HepG2 (cell line): Measurements from ENCODE around the gene SNU13. TPM values are rescaled to one million over a fixed set of nuclear protein-coding genes. Genes with fewer than 3 reads are reported as not detected.

Experiments used
- ARID2 ChIP-seq: sonication (generic); formaldehyde crosslinking; IDR thresholded peaks from 2 replicates; pipeline ENCODE4 v1.8.1; 2022; ENCODE audit warnings: mild to moderate bottlenecking, missing genetic modification reagents, borderline replicate concordance
- CEBPZ ChIP-seq: IDR thresholded peaks from 2 replicates; pipeline ENCODE4 v1.6.1; 2012; ENCODE audit warnings: low read length, improper control_type of control experiment
- CENPBD1 ChIP-seq: sonication (generic); formaldehyde crosslinking; IDR thresholded peaks from 2 replicates; pipeline ENCODE4 v1.8.0; 2022; ENCODE audit warnings: missing genetic modification reagents, low read depth, mild to moderate bottlenecking, borderline replicate concordance
- HNRNPK ChIP-seq: fragments of 200-400 bp; formaldehyde crosslinking; IDR thresholded peaks from 2 replicates; pipeline ENCODE4 v1.6.1; 2018; ENCODE audit warnings: low read length, low read depth, moderate library complexity, mild to moderate bottlenecking; ENCODE audit not compliant: poor library complexity, severe bottlenecking
- HNRNPL ChIP-seq: fragments of 200-400 bp; formaldehyde crosslinking; IDR thresholded peaks from 2 replicates; pipeline ENCODE4 v1.6.1; 2017; ENCODE audit warnings: mild to moderate bottlenecking, low read depth, low read length
- HOXA9 ChIP-seq: sonication (generic); formaldehyde crosslinking; IDR thresholded peaks from 2 replicates; pipeline ENCODE4 v1.8.1; 2022; ENCODE audit warnings: missing genetic modification reagents, mild to moderate bottlenecking, moderate library complexity, borderline replicate concordance
- JARID2 ChIP-seq: sonication (generic); formaldehyde crosslinking; IDR thresholded peaks from 2 replicates; pipeline ENCODE4 v1.8.1; 2023; ENCODE audit warnings: missing genetic modification reagents, inconsistent platforms; ENCODE audit not compliant: insufficient replicate concordance
- NCOA2 ChIP-seq: sonication (generic); formaldehyde crosslinking; IDR thresholded peaks from 2 replicates; pipeline ENCODE4 v1.8.0; 2022; ENCODE audit warnings: inconsistent platforms
- NFE2L1 ChIP-seq: sonication (generic); formaldehyde crosslinking; IDR thresholded peaks from 2 replicates; pipeline ENCODE4 v1.4.0; 2020; ENCODE audit warnings: missing genetic modification reagents, mild to moderate bottlenecking, borderline replicate concordance
- SETDB1 ChIP-seq: sonication (generic); formaldehyde crosslinking; IDR thresholded peaks from 2 replicates; pipeline ENCODE4 v1.5.1; 2020; ENCODE audit warnings: missing genetic modification reagents, mild to moderate bottlenecking, borderline replicate concordance
- SP1 ChIP-seq, 2 experiments: fragments of 450-650 bp in 1 of 2; sonication (generic) in 1 of 2; formaldehyde crosslinking in 1 of 2; IDR thresholded peaks; 2 replicates each; pipeline versions ENCODE4 v1.4.0 to v1.6.1; 2016 to 2020; ENCODE audit warnings: missing genetic modification reagents in 1 of 2
- ZMAT5 ChIP-seq: sonication (generic); formaldehyde crosslinking; IDR thresholded peaks from 2 replicates; pipeline ENCODE4 v1.5.0; 2020; ENCODE audit warnings: mild to moderate bottlenecking, low read depth, missing genetic modification reagents, borderline replicate concordance
- ZNF331 ChIP-seq: sonication (generic); formaldehyde crosslinking; IDR thresholded peaks from 2 replicates; pipeline ENCODE4 v1.4.0; 2020; ENCODE audit warnings: missing genetic modification reagents
- ZNF646 ChIP-seq: sonication (generic); formaldehyde crosslinking; IDR thresholded peaks from 2 replicates; pipeline ENCODE4 v1.9.0; 2021; ENCODE audit warnings: mild to moderate bottlenecking, missing genetic modification reagents
- ZNF782 ChIP-seq: sonication (generic); formaldehyde crosslinking; IDR thresholded peaks from 2 replicates; pipeline ENCODE4 v1.4.0; 2020; ENCODE audit warnings: missing genetic modification reagents, mild to moderate bottlenecking, borderline replicate concordance
- polyA plus RNA-seq, 8 experiments: library from polyadenylated mRNA; depleted of rRNA in 3 of 8; stranded (reverse) in 7 of 8; unstranded in 1 of 8; fragments of >200 nt; fragmentation: Illumina TruSeq in 4 of 8; extraction: Trizol in 4 of 8; gene quantifications; 2 replicates each; pipeline versions ENCODE4 v1.2.1 to v1.2.3, GENCODE V29; 2011 to 2016; ENCODE audit warnings: low read depth in 4 of 8, missing spikeins in 1 of 8, mixed read lengths in 1 of 8; ENCODE audit not compliant: insufficient read depth in 1 of 8
- total RNA-seq, 5 experiments: library from RNA; depleted of rRNA; stranded (reverse); fragments of >200 nt; fragmentation: Illumina TruSeq; extraction: Trizol; gene quantifications; 2 replicates each; pipeline ENCODE4 v1.2.3, GENCODE V29; 2016; ENCODE audit warnings: low read depth in 1 of 5

SNU13 gene
- total and polyA plus RNA-seq, 2 of the 13 experiments (the other 11 are each of a cell fraction or from before 2014, with no cell fraction given), result 203 to 287 TPM

GRCh38 chr22:41688365-41689211 lies at the start of gene SNU13 (continued):
- TF ChIP-seq CENPBD1 (CRISPR knock-in tag) (0 out of 2 replicates have a peak, but pooled peaks have one; percentile 72), HOXA9 (no peak), SETDB1 (no peak), HNRNPK (no peak), ZMAT5 (no peak), JARID2 (no peak), SP1 (IDR thresholded peaks at IDR 0.05) (no peak), SP1 (CRISPR knock-in tag; IDR thresholded peaks at IDR 0.05) (peak; percentile 80; the same call in 1 of the 2 replicates), ZNF646 (CRISPR knock-in tag) (no peak), HNRNPL (peak; percentile 49; the same call in 1 of the 2 replicates), NCOA2 (CRISPR knock-in tag) (peak; percentile 36; the same call in 1 of the 2 replicates), CEBPZ (no peak), ZNF782 (CRISPR knock-in tag) (no peak), NFE2L1 (CRISPR knock-in tag) (no peak), ARID2 (CRISPR knock-in tag) (0 out of 2 replicates have a peak, but pooled peaks have one; percentile 37), ZNF331 (CRISPR knock-in tag) (peak; percentile 53)
